ENCODE data around the gene UBR1.

UBR1 gene

DNA sequence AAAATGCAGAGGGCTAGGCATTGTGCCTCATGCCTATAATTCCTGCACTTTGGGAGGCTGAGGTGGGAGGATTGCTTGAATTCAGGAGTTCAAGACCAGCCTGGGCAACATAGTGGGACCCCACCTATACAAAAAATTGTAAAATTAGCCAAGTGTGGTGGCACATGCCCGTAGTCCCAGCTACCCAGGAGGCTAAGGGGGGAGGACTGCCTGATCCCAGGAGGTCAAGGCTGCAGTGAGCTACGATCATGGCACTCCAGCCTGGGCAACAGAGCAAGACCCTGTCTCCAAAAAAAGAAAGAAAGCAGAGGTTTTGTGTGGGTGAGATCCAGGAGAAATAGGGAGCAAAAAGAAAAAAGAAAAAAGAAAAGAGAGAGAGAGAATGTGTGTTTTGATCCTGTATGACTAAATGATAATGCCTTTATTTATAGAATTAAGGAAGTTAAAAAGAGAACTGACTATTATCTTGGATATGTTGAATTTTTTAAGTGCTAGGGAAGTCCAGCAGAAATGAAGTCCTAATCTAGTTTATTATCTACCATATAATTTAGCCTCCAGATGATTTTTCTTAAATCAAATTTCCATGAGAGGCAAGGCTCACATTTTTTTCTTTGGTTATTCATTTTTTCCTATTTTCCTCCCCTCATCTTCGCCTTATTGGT lies 190.1 kb downstream of the UBR1 start:
- Histone ChIP-seq H3K27me3 (ENCODE audit: control insufficient read depth, insufficient read depth, low read length) (no peaks in the 10 kb centered on the region), H3K9ac (no peak overlapping the region), H3K36me3 (ENCODE audit: control insufficient read depth, insufficient read depth, low read length) (no peaks in the 10 kb centered on the region), H3K79me2 (peaks cover 12% of the 10 kb centered on the region), H2AFZ (no peak overlapping the region), H3K27ac (no peak overlapping the region), H3K9me3 (ENCODE audit: control insufficient read depth, low read length) (no peaks in the 10 kb centered on the region), H3K4me2 (ENCODE audit: low read length) (no peak overlapping the region), H3K4me1 (no peaks in the 10 kb centered on the region), H3K4me3 (ENCODE audit: low read depth, low read length) (no peak overlapping the region)
- TF ChIP-seq, protein P1, sequence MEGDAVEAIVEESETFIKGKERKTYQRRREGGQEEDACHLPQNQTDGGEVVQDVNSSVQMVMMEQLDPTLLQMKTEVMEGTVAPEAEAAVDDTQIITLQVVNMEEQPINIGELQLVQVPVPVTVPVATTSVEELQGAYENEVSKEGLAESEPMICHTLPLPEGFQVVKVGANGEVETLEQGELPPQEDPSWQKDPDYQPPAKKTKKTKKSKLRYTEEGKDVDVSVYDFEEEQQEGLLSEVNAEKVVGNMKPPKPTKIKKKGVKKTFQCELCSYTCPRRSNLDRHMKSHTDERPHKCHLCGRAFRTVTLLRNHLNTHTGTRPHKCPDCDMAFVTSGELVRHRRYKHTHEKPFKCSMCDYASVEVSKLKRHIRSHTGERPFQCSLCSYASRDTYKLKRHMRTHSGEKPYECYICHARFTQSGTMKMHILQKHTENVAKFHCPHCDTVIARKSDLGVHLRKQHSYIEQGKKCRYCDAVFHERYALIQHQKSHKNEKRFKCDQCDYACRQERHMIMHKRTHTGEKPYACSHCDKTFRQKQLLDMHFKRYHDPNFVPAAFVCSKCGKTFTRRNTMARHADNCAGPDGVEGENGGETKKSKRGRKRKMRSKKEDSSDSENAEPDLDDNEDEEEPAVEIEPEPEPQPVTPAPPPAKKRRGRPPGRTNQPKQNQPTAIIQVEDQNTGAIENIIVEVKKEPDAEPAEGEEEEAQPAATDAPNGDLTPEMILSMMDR (IDR thresholded peaks at IDR 0.05) = no peak

DNA sequence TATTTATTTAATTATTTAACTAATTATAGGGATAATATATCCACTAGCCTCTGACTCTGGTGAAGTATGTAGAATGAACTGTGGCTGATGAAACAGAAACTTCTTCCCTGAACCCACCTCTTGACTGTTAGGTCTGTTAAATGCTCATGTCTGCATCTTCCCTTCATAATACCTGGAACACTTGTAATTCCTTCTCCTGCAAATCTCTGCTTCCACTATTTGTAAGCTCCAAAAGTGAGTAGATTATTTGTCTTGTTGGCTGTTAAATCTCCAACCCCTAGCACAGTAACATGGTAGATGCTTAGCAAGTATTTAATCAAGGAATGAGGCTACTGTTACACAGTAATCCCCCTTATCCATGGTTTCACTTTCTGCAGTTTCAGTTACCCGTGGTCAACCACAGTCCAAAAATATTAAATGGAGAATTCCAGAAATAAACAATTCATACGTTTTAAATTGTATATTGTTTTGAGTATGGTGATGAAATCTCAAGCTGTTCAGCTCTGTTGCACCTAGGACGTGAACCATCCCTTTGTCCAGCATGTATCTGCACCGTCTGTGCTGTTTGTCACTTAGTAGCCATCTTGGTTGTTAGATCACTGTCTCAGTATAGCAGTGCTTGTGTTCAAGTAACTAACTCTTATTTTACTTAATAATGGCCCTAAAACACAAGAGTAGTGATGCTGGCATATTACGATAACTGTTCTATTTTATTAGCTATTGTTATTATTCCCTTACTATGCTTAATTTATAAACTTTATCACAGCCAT lies 190.9 kb downstream of the UBR1 start:
- no peak overlapping the region for H3K27ac ChIP-seq
- TF ChIP-seq, protein P1 (IDR thresholded peaks at IDR 0.05) = no peak
- H3K4me2 ChIP-seq (ENCODE audit: low read length) = no peak overlapping the region
- no peak overlapping the region for H3K4me3 ChIP-seq (ENCODE audit: low read depth, low read length)
- no peaks in the 10 kb centered on the region for H3K9me3 ChIP-seq (ENCODE audit: control insufficient read depth, low read length)
- H3K4me1 ChIP-seq = no peaks in the 10 kb centered on the region
- H3K9ac ChIP-seq = no peak overlapping the region
- no peaks in the 10 kb centered on the region for H3K27me3 ChIP-seq (ENCODE audit: control insufficient read depth, insufficient read depth, low read length)
- no peak overlapping the region for H2AFZ ChIP-seq
- peaks cover 12% of the 10 kb centered on the region for H3K79me2 ChIP-seq
- H3K36me3 ChIP-seq (ENCODE audit: control insufficient read depth, insufficient read depth, low read length) = no peaks in the 10 kb centered on the region

DNA sequence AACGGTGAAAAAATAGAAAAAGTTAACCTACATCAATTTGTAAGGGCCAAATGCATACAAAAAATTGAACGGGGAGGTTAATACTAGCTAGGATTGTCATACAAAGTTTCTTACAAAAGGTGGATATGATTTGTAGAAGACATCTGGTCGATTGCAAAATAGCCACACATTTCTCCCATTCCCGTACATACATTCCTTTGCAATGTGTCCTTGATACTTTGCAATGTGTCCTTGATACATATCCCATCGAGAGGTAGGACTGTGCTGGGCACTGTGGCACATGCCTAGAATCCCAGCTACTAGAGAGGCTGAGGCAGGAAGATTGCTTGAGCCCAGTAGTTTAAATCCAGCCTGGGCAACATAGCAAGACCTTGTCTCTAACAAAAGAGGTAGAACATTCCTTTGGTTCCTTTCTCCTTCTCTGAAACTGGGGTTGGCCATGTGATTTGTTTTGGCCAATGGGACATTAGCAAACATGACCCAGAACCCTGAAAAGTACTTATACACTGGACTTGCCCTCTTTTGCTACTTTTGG lies 194.7 kb downstream of the UBR1 start:
- H3K9ac ChIP-seq = no peak overlapping the region
- H3K79me2 ChIP-seq = peaks cover 16% of the 10 kb centered on the region
- no peaks in the 10 kb centered on the region for H3K27me3 ChIP-seq (ENCODE audit: control insufficient read depth, insufficient read depth, low read length)
- H3K4me1 ChIP-seq = no peaks in the 10 kb centered on the region
- H3K36me3 ChIP-seq (ENCODE audit: control insufficient read depth, insufficient read depth, low read length) = no peaks in the 10 kb centered on the region
- no peak overlapping the region for H3K27ac ChIP-seq
- no peak overlapping the region for H2AFZ ChIP-seq
- H3K9me3 ChIP-seq (ENCODE audit: control insufficient read depth, low read length) = no peaks in the 10 kb centered on the region
- H3K4me2 ChIP-seq (ENCODE audit: low read length) = no peak overlapping the region
- H3K4me3 ChIP-seq (ENCODE audit: low read depth, low read length) = no peak overlapping the region
- TF ChIP-seq, protein P1 (IDR thresholded peaks at IDR 0.05) = no peak

DNA sequence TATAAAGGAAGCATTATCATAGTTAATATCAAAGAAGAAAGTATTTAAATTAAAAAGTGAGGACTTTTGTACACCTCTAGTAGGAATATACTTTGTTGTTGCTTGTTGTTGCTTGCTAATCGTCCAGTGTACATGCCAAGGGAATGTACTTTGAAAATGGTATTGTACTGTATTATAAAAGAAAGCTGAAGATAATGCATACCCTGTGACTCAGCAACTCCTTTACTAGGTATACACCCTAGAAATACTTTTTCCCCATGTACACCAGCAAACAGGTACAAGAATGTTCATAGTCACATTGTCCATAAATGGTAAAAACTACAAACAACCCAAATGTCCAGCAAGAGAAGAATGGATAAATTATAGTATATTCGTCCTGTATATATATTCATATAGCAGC lies 197.3 kb downstream of the UBR1 start:
- Histone ChIP-seq H3K27ac (no peak overlapping the region), H2AFZ (no peak overlapping the region), H3K4me1 (no peaks in the 10 kb centered on the region), H3K4me2 (ENCODE audit: low read length) (no peak overlapping the region), H3K9ac (no peak overlapping the region), H3K79me2 (peaks cover 19% of the 10 kb centered on the region), H3K36me3 (ENCODE audit: control insufficient read depth, insufficient read depth, low read length) (no peaks in the 10 kb centered on the region), H3K27me3 (ENCODE audit: control insufficient read depth, insufficient read depth, low read length) (no peaks in the 10 kb centered on the region), H3K9me3 (ENCODE audit: control insufficient read depth, low read length) (no peaks in the 10 kb centered on the region), H3K4me3 (ENCODE audit: low read depth, low read length) (no peak overlapping the region)
- TF ChIP-seq, protein P1 (IDR thresholded peaks at IDR 0.05) = no peak

Data from parathyroid adenoma (tissue), 2 donors.